ENCODE measurements around the gene PDZD2.

The PDZD2 gene

GRCh38 chr5:31604240-31604639 is 34.7 kb upstream of the PDZD2 start:
- Histone ChIP-seq H3K36me3 (ENCODE audit: low read depth) (no peaks in the 10 kb centered on the region), H3K9me3 (ENCODE audit: severe bottlenecking) (no peaks in the 10 kb centered on the region), H3K27ac (ENCODE audit: poor library complexity, severe bottlenecking) (no peak overlapping the region), H3K27me3 (ENCODE audit: insufficient read depth, poor library complexity, severe bottlenecking) (peaks cover 9% of the 10 kb centered on the region), H3K4me1 (ENCODE audit: insufficient read depth, poor library complexity, severe bottlenecking) (no peaks in the 10 kb centered on the region), H3K4me3 (ENCODE audit: severe bottlenecking) (no peak overlapping the region)
- ATAC-seq (ENCODE audit: low read depth) (no peak), DNase-seq (ENCODE audit: low spot score) (no peak)
- TF ChIP-seq CTCF (IDR thresholded peaks at IDR 0.05; ENCODE audit: poor library complexity, severe bottlenecking): no peak

GRCh38 chr5:31604644-31605043 is 34.3 kb upstream of the PDZD2 start:
- Histone ChIP-seq H3K9me3 (ENCODE audit: severe bottlenecking) (no peaks in the 10 kb centered on the region), H3K4me3 (ENCODE audit: severe bottlenecking) (no peak overlapping the region), H3K27me3 (ENCODE audit: insufficient read depth, poor library complexity, severe bottlenecking) (peaks cover 9% of the 10 kb centered on the region), H3K27ac (ENCODE audit: poor library complexity, severe bottlenecking) (no peak overlapping the region), H3K36me3 (ENCODE audit: low read depth) (no peaks in the 10 kb centered on the region), H3K4me1 (ENCODE audit: insufficient read depth, poor library complexity, severe bottlenecking) (no peaks in the 10 kb centered on the region)
- no peak for DNase-seq (ENCODE audit: low spot score)
- no peak for ATAC-seq (ENCODE audit: low read depth)
- TF ChIP-seq CTCF (IDR thresholded peaks at IDR 0.05; ENCODE audit: poor library complexity, severe bottlenecking): no peak

- H3K9me3 ChIP-seq (ENCODE audit: severe bottlenecking): no peaks in the 10 kb centered on the region
- no peak overlapping the region for H3K27ac ChIP-seq (ENCODE audit: poor library complexity, severe bottlenecking)
- ATAC-seq (ENCODE audit: low read depth): no peak
- H3K27me3 ChIP-seq (ENCODE audit: insufficient read depth, poor library complexity, severe bottlenecking): peaks cover 9% of the 10 kb centered on the region
- H3K4me3 ChIP-seq (ENCODE audit: severe bottlenecking): no peak overlapping the region
- no peak for TF ChIP-seq CTCF (IDR thresholded peaks at IDR 0.05; ENCODE audit: poor library complexity, severe bottlenecking)
- no peaks in the 10 kb centered on the region for H3K36me3 ChIP-seq (ENCODE audit: low read depth)
- DNase-seq (ENCODE audit: low spot score): no peak
- no peaks in the 10 kb centered on the region for H3K4me1 ChIP-seq (ENCODE audit: insufficient read depth, poor library complexity, severe bottlenecking)
These were observed 33.0 kb upstream of the PDZD2 start for GRCh38 chr5:31605920-31606319.

GRCh38 chr5:31607546-31607945 is 31.4 kb upstream of the PDZD2 start:
- no peaks in the 10 kb centered on the region for H3K4me1 ChIP-seq (ENCODE audit: insufficient read depth, poor library complexity, severe bottlenecking)
- DNase-seq (ENCODE audit: low spot score) (no peak), ATAC-seq (ENCODE audit: low read depth) (no peak)
- no peak for TF ChIP-seq CTCF (IDR thresholded peaks at IDR 0.05; ENCODE audit: poor library complexity, severe bottlenecking)
- no peak overlapping the region for H3K27ac ChIP-seq (ENCODE audit: poor library complexity, severe bottlenecking)
- no peak overlapping the region for H3K4me3 ChIP-seq (ENCODE audit: severe bottlenecking)
- H3K27me3 ChIP-seq (ENCODE audit: insufficient read depth, poor library complexity, severe bottlenecking): peaks cover 9% of the 10 kb centered on the region
- H3K9me3 ChIP-seq (ENCODE audit: severe bottlenecking): no peaks in the 10 kb centered on the region
- no peaks in the 10 kb centered on the region for H3K36me3 ChIP-seq (ENCODE audit: low read depth)

GRCh38 chr5:31611002-31611401 is 27.9 kb upstream of the PDZD2 start:
- H3K27me3 ChIP-seq (ENCODE audit: insufficient read depth, poor library complexity, severe bottlenecking): no peaks in the 10 kb centered on the region
- H3K9me3 ChIP-seq (ENCODE audit: severe bottlenecking): no peaks in the 10 kb centered on the region
- H3K27ac ChIP-seq (ENCODE audit: poor library complexity, severe bottlenecking): no peak overlapping the region
- no peak overlapping the region for H3K4me3 ChIP-seq (ENCODE audit: severe bottlenecking)
- ATAC-seq (ENCODE audit: low read depth) (no peak), DNase-seq (ENCODE audit: low spot score) (no peak)
- TF ChIP-seq CTCF (IDR thresholded peaks at IDR 0.05; ENCODE audit: poor library complexity, severe bottlenecking): no peak
- H3K36me3 ChIP-seq (ENCODE audit: low read depth): no peaks in the 10 kb centered on the region
- H3K4me1 ChIP-seq (ENCODE audit: insufficient read depth, poor library complexity, severe bottlenecking): no peaks in the 10 kb centered on the region

All from RWPE2 (cell line).